ENCODE results near the gene PARVB. TPM values are rescaled to one million over a fixed set of nuclear protein-coding genes. Genes with fewer than 3 reads are reported as not detected.

Gene PARVB
- total and polyA plus RNA-seq, 2 of the 8 experiments (the other 6 are each of a cell fraction or from before 2014, with no cell fraction given): 14.5 to 18.6 TPM

DNA sequence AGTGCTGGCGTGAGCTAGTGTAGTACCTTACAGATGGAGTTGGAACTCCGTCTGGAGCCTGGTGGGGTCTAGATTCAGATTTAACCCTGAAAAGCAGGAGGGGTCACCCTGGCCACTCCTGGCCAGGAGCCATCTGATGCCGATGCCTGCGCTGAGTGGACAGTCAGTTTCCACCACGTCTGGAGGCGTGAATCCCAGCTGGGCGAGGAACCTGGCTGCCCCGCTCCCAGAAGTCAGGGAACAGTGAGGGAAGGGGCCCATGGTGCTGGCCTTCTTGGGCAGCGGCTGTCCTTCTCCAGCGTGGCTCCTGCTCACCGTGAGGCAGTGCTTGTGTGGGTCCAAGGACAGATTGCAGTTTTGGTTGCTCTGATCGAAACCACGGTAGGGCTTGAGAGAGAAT lies 76.3 kb downstream of the PARVB start:
- Histone ChIP-seq H3K14ac (ENCODE audit: insufficient read length) (no peak overlapping the region), H3K4me1 (replicated peaks in 1 of 4; ENCODE audit: control insufficient read depth in 3 of 4, insufficient read depth in 4 of 4, low read length in 3 of 4) (no peaks in the 10 kb centered on the region), H2BK120ac (replicated peaks; ENCODE audit: low read depth, low read length) (no peak overlapping the region), H3K18ac (ENCODE audit: extremely low read depth, low read length) (no peak overlapping the region), H2AK5ac (ENCODE audit: low read depth, low read length) (0 out of 2 replicates have a peak overlapping the region, but pooled peaks have one; percentile 39), H3K9ac (replicated peaks in 1 of 4; ENCODE audit: extremely low read depth in 1 of 4, low read depth in 3 of 4, low read length in 3 of 4) (no peak overlapping the region), H3K27ac (ENCODE audit: low read depth, low read length) (no peak overlapping the region), H3K23ac (ENCODE audit: insufficient read length) (no peak overlapping the region), H2BK12ac (ENCODE audit: low read depth, low read length) (peak overlapping the region; percentile 68; the same call in 1 of the 2 replicates), H3K79me1 (ENCODE audit: low read depth, low read length) (no peaks in the 10 kb centered on the region; the same call in 1 of the 2 replicates), H3K23me2 (ENCODE audit: low read depth, low read length) (no peaks in the 10 kb centered on the region), H3K79me2 (ENCODE audit: control insufficient read depth in 1 of 2, insufficient read depth in 2 of 2, low read length in 2 of 2) (no peaks in the 10 kb centered on the region), H2BK15ac (ENCODE audit: low read length) (0 out of 2 replicates have a peak overlapping the region, but pooled peaks have one; percentile 46), H3K9me3 (ENCODE audit: insufficient read depth in 2 of 2, low read depth in 1 of 2, low read length in 1 of 2) (peaks cover 4 to 10% of the 10 kb centered on the region in 2 experiments), H4K91ac (replicated peaks; ENCODE audit: insufficient read length, low read length) (no peak overlapping the region), H3K36me3 (ENCODE audit: control insufficient read depth in 2 of 4, insufficient read depth in 4 of 4, low read length in 3 of 4) (no peaks in the 10 kb centered on the region), H3K4ac (replicated peaks; ENCODE audit: insufficient read length, low read depth, low read length) (no peak overlapping the region), H3K4me2 (ENCODE audit: insufficient read depth in 1 of 2, low read depth in 2 of 2, low read length in 2 of 2) (no peak overlapping the region), H2BK5ac (ENCODE audit: low read depth, low read length) (no peak overlapping the region), H3K27me3 (replicated peaks in 1 of 4; ENCODE audit: control insufficient read depth in 3 of 4, extremely low read depth in 1 of 4, insufficient read depth in 3 of 4, low read length in 3 of 4) (no peaks in the 10 kb centered on the region), H2AFZ (ENCODE audit: low read length) (no peak overlapping the region), H4K5ac (ENCODE audit: insufficient read length, low read depth, low read length) (no peak overlapping the region), H3K4me3 (ENCODE audit: extremely low read depth in 1 of 4, insufficient read depth in 2 of 4, low read depth in 3 of 4, low read length in 4 of 4) (no peak overlapping the region), H3K56ac (replicated peaks; ENCODE audit: insufficient read length, low read depth, low read length) (no peak overlapping the region), H4K20me1 (replicated peaks in 1 of 2; ENCODE audit: control insufficient read depth in 1 of 2, insufficient read depth in 2 of 2, low read length in 2 of 2) (no peaks in the 10 kb centered on the region), H2BK20ac (ENCODE audit: low read length) (no peak overlapping the region), H4K8ac (ENCODE audit: extremely low read depth, insufficient read depth, low read length) (peak overlapping the region; percentile 8; the same call in 1 of the 2 replicates)
- no peak for FAIRE-seq
- ChIA-PET CTCF (ENCODE audit: partially characterized antibody) (interaction anchor here (1.0 to 3.9 kb wide), 5 partner anchors 15 to 32 kb away, joined by 3 to 17 read pairs (median 6); no protein-coding TSS in a partner anchor), POLR2A (ENCODE audit: partially characterized antibody) (no interaction called here)
- WGBS, 2 experiments (ENCODE audit: extremely low coverage in 1 of 2, insufficient coverage in 1 of 2, insufficient read length in 1 of 2, insufficient replicate concordance in 2 of 2, low coverage in 1 of 2, low lambda C conversion rate in 2 of 2, missing lambda C conversion rate in 1 of 2): 95% methylated on average over 13 of the region's 13 CpGs; no CpG with 5 or more reads in 1 of the 2 experiments
- DNase-seq (ENCODE audit: low read depth in 1 of 2, low spot score in 2 of 2): no peak
- TF ChIP-seq CEBPB (IDR thresholded peaks at IDR 0.05; ENCODE audit: low read depth, low read length): no peak
- TF ChIP-seq FOSL1 (IDR thresholded peaks at IDR 0.05; ENCODE audit: insufficient read depth, low read depth, low read length): no peak
- no peak for TF ChIP-seq CREB1 (IDR thresholded peaks at IDR 0.05)
- TF ChIP-seq SIN3A (conservative IDR thresholded peaks at IDR 0.05 in 1 of 2, IDR thresholded peaks at IDR 0.05 in 1 of 2; ENCODE audit: low read depth in 1 of 2, low read length in 2 of 2): no peak
- no peak for TF ChIP-seq TBP (IDR thresholded peaks at IDR 0.05; ENCODE audit: low read depth, low read length)
- TF ChIP-seq GABPA (IDR thresholded peaks at IDR 0.05; ENCODE audit: borderline replicate concordance, insufficient read depth, low read length): no peak
- TF ChIP-seq POU5F1 (IDR thresholded peaks at IDR 0.05; ENCODE audit: low read depth, low read length): no peak
- TF ChIP-seq TAF7 (optimal IDR thresholded peaks at IDR 0.05; ENCODE audit: borderline replicate concordance, low read depth, low read length): no peak
- TF ChIP-seq CBX8 (IDR thresholded peaks at IDR 0.05; ENCODE audit: borderline replicate concordance, low read depth, low read length): no peak
- TF ChIP-seq, protein P1, sequence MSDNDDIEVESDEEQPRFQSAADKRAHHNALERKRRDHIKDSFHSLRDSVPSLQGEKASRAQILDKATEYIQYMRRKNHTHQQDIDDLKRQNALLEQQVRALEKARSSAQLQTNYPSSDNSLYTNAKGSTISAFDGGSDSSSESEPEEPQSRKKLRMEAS (IDR thresholded peaks at IDR 0.05): no peak
- TF ChIP-seq EGR1 (IDR thresholded peaks at IDR 0.05; ENCODE audit: borderline replicate concordance, low read depth, low read length): no peak
- no peak for TF ChIP-seq GTF2F1 (IDR thresholded peaks at IDR 0.05; ENCODE audit: borderline replicate concordance, low read depth, low read length)
- no peak for TF ChIP-seq POLR2A (IDR thresholded peaks at IDR 0.05; ENCODE audit: control extremely low read depth in 1 of 2, low read depth in 2 of 2, low read length in 2 of 2)
- TF ChIP-seq EZH2 (IDR thresholded peaks at IDR 0.05; ENCODE audit: low read depth, low read length, severe bottlenecking): no peak
- no peak for TF ChIP-seq PHF8 (conservative IDR thresholded peaks at IDR 0.05; ENCODE audit: low read depth, low read length)
